ENCODE measurements around the gene PPP1R13B.
"Not testable (repeated sequence)": the region's sequence is repeated elsewhere in the genome, so short reads cannot be mapped to it uniquely, and the experiment has no call there.

PPP1R13B gene, protein sequence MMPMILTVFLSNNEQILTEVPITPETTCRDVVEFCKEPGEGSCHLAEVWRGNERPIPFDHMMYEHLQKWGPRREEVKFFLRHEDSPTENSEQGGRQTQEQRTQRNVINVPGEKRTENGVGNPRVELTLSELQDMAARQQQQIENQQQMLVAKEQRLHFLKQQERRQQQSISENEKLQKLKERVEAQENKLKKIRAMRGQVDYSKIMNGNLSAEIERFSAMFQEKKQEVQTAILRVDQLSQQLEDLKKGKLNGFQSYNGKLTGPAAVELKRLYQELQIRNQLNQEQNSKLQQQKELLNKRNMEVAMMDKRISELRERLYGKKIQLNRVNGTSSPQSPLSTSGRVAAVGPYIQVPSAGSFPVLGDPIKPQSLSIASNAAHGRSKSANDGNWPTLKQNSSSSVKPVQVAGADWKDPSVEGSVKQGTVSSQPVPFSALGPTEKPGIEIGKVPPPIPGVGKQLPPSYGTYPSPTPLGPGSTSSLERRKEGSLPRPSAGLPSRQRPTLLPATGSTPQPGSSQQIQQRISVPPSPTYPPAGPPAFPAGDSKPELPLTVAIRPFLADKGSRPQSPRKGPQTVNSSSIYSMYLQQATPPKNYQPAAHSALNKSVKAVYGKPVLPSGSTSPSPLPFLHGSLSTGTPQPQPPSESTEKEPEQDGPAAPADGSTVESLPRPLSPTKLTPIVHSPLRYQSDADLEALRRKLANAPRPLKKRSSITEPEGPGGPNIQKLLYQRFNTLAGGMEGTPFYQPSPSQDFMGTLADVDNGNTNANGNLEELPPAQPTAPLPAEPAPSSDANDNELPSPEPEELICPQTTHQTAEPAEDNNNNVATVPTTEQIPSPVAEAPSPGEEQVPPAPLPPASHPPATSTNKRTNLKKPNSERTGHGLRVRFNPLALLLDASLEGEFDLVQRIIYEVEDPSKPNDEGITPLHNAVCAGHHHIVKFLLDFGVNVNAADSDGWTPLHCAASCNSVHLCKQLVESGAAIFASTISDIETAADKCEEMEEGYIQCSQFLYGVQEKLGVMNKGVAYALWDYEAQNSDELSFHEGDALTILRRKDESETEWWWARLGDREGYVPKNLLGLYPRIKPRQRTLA

DNA sequence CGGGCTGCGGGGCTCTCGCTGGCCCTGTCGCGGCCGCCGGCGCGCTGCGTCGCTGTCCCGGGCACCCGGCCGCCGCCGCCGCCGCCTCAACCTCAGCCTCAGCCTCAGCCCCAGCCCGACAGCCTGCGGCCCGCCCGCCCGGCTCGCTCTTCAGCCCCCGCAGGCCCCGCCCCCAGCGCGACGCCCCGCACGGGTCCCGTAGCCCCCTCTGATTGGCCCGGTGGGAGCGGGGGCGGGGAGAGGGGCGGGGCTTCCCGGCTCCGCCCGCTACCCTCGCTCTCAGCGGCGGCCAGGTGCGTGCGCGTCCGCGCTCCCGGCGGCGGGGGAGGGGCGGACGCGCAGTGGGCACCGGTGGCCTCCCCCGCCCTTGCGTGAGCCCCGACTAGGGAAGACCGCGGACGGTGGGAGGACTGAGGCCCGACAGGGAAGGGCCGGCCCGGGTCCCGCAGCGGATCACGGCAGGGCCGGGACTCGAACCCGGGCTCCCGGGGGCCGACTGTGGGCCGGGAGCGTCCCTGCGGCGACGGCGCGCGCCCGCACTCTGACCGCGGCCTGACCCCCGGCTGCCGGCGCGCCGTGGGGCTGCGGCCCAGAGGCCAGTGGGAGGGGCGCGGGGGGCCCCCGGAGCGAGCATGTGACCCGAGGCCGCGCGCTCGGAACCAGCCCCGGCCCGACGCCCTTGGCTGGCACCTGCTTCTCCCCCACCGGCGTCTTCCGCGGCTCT lies at the start of gene PPP1R13B:
Gene PPP1R13B, minus strand, starts transcription at position 125 of the 724 bp plus-strand sequence. CDS start 268 bp downstream, outside the sequence.
- peak; percentile 96 for DNase-seq

DNA sequence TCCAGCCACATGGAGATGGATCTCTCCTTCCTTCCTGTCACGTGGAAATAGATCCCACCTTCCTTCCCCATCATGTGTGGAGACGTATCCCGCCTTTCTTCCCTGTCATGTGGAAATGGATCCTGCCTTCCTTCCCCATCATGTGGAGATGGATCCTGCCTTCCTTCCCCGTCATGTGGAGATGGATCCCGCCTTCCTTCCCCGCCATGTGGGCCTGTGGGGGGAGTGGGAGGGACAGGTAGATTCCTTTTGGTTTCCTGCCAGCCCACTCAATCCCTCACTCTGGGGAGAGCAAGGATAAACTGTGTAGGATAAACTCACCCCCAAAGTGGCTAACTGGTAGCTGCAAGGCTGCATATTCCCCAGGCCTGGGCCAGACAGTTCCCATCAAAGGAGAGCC lies 49.2 kb upstream of the PPP1R13B start:
- no peak for DNase-seq

DNA sequence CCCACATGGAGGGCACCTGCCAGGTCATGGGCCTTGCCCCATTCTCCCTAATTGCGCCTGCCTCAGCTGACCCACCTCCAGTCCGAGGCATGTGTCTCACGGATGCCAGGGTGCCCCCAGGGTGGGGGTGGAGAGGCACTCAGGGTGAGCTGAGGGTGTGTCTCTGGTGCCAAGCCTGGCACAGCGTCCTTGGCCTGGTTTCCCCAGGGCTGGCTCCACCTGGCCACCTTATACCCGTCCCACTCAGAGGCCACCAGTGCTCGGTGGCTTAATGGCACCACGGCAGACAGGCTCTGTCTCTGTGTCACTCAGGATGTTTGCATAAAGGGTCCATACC lies 47.3 kb upstream of the PPP1R13B start:
- DNase-seq: no peak

DNA sequence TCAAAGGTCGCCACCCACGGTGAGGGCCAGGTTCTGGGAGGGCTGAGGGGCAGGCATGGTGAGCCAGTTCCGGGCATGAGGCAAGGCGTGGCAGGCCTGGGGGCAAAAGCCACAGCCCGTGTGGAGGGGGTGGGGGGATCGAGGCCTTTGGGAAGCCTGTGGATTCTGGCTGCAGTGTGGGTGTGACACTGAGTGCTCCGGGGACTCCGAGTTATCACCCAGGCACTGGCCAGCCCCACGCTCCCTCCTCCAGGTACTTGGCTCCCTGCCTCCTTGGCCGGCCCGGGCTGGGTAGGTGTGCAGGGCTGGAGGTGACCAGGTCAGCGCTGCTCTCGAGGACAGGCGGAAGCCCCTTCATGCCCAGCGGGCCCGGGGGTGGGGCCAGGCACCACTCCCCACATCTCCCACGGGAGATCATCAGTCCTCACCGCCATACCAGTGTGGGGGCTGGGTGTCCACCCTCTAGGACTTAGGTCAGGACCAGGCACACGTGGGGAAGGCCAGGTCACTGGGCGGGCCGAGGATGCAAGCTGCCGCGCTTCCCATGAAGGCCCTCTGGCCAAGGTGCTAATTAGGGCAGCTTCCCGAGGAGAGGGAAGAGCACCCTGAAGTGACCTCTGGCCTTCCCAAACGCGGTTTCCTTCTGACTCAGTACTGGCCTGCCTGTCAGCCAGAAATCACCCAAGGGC lies 46.8 kb upstream of the PPP1R13B start:
- DNase-seq: no peak

DNA sequence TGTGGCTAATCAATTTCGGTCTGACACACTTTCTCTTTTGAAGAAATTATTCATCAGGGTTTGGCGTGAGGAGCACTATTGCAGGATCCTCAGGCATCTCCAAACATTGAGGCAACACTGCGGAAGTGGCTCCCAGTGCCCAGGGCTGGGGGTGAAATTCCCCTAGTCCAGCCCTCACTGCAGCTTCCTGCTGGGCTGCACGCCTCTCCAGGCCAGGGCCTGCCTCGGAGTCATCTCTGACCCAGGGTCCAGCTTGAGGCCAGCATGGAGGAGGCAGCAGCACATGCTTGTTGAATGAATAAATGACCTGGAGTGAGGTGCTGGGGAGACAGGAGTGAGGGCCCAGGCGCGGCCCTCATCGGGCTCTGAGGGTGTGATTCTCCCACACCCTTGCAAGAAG lies 44.9 kb upstream of the PPP1R13B start:
- no peak for DNase-seq

DNA sequence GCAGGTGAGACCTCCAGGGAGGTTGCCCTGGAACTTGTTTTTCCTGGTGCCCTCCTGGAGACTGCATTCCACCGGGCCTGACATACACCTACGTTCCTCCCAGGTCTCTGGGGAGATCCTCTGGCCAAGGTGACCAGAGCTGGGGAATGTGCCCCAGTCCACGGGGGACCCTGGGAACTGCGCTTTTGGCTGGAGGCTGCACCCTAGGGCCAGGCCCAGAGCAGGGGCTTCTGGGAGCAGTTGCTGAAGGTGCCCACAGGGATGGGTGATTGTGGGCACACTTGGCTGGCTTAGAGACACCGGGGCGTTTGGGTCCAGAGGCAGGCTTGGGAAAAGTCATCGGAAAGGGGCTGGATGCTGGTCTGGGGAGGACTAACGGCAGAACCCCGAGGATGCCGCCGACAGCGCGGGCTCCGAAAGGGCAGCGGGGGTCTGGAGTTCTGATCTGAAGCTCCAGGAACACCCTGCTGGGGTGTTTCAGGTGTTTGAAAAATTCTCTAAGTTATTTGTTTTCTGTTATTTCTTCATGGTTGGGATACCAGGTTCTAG lies 44.4 kb upstream of the PPP1R13B start:
- DNase-seq: no peak

DNA sequence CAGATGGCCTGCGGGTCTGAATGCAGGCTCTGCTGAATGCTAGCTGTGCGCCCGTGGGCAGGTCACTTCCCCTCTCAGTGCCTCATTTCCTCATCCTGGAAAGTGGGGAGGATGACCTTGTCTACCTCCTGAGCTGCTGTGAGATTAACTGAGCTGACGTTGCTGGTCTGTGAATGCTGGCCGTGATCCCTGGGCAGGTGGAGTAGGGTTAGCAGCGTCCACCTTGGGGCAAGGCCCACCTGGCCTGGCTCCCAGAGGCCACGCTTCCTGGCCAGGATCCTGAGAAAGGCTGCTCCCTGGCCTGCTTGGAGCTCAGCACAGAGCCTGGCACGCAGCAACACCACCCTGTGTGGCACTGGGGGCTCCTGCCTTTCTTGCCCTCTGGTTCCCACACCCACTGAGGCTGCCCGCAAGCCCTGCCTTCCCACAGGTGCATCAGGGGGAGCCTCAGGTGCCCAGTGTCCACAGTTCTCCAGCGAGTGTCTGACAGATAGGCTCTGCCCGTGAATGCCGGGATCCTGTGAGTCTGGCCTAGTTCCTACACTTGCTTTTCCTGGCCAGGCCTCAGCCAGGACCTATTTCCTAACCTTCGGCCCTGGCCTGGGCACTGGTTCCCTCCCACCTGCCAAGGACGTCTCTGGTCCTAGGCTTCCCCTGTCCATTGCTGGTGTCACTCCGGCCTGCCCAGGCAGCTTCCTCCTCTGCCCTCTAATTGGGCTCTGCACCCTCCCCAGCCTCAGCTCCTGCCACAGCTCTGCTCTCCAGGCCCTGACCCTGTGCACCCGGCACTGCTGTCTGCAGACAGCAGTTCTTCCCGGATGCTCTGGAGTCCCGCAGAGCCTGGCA lies 43.7 kb upstream of the PPP1R13B start:
- no peak for DNase-seq

DNA sequence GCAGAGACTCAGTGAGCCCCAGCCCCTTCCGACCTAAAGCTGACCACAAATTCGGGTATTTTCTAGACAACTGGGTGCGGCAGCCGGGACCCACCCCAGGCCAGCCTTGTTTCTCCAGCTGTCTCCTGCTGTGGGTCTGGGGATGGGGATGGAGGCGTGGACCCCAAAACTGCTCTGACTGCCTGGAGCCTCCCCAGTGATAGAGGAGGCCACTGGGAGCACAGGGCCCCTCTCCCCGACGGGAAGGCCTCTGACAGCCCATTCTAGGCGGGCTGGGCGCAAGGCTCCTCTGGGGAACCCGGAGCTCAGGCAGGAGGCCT lies 42.6 kb upstream of the PPP1R13B start:
- no peak for DNase-seq

DNA sequence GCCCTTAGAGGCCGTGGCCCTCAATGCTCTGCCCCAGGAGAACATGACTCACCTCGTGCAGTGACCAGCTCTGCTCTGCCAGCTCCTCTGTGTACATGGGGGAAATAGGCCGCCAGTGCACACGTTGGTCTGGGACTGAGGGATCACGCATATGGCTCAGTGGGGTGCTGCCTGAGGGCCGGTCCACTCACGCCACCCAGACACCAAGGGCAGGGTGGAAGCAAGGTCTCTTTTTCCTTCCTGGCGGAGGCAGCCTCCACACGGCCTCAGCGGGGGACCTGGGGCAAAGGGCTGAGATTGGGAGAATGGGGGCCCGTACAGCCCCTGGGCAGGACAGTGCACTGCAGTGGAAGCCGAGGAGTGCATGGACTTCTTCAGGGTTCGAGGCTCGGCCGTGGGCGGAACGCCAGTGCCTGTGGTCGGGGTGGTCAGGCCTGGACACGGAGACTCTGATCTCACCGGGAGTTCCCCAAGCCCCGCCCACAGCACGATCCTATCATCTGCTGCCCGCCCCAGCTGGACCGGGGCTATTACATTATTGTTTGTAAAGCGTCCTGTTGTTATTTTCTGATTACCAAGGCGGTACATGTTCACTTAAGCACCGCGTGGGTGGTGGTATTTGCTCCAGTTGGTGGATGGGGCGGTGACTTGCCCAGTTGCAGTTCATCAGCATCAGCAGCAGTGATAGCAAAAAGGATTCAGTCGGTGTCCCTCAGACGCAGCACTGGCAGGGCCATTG lies 42.1 kb upstream of the PPP1R13B start:
- no peak for DNase-seq

DNA sequence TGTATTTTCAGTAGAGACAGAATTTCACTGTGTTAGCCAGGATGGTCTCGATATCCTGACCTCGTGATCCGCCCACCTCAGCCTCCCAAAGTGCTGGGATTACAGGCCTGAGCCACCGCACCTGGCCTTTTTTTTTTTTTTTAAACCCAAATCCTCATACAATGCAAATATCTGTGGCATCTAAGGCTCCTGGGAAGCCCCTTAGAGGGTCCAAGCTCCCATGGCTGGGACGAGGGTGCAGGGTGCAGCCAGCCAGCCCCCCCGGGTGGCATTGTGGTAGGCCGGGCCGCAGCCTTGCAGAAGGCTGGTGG lies 41.6 kb upstream of the PPP1R13B start:
- not testable (repeated sequence) for DNase-seq

DNA sequence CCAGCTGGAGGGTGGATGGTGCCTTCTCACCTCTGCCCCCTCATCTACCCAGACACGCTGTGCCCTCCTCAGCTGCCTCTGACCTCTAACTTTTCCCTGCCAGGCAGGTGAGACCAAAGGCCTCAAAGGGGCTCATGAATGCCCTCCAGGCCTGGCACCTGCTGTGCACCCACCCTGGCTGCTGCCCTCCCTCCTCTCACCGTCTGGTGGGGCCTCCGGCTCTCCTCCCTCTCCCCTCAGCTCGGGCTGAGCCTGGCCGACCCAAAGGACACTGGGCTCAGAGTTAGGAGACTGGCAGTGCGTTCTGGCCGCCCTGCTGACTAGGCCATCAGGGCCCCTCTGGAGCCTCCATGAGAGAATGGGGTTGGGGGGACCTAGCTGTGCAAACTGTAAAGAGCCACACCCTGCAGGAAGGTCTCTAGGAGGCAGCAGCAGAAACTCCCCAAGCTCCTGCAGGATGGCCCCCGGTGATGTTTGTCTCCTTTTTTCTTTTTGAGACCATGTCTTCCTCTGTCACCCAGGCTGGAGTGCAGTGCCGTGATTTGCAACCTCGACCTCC lies 40.3 kb upstream of the PPP1R13B start:
- DNase-seq: no peak

DNA sequence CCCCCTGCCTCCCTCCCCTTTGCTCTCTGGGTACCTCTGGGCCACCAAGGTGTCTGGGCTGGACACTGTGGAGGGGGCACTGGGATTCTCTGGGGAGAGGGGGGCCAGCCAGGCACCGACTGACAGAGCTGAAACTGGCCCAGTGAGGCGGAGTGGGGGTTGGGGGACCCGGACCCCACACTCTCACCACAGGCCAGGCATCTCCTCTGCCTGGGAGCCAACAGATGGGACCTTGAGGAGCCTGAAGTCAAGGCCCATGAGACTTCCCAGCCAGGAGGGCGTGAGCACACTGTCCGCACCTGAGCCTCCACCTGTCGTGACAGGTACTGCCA lies 39.8 kb upstream of the PPP1R13B start:
- DNase-seq: no peak

DNA sequence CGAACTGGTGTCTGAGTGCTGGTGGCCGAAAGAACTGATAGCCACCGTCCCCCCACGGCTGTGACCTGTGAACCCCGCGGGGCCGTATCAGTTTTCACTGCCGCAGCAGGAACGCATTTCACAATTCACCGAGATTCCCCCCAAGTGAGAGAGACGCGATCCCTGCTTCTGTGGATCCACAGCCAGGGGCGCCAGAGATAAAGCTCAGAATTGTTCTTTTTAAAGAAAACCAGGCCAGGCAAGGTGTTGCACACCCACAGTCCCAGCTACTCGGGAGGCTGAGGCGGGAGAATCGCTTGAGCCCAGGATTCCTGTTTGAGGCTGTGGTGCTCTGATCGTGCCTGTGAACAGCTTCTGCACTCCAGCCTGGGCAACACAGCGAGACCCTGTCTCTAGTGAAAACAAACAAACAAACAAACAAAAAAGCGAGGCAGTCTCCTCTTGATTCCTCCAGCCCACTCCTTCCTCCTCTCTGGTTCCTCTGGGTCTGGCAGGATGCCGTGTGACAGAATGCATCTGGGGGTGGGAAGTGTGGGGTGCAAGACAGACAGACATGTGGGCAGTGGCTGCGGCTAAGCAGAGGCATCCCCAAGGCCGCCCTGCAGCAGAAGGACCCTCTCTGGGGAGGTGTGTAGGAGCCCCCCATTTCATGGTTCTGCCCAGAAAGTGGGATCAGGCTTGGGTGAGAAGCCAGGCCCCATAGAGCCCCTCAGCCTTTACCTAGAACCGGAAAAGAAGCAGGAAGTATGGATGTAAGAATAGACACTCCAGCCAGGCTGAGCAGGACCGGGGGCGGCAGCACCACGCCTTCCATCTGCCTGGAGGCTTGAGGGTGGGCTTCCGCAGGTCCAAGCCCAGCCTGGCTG lies 39.2 kb upstream of the PPP1R13B start:
- DNase-seq: peak; percentile 27

DNA sequence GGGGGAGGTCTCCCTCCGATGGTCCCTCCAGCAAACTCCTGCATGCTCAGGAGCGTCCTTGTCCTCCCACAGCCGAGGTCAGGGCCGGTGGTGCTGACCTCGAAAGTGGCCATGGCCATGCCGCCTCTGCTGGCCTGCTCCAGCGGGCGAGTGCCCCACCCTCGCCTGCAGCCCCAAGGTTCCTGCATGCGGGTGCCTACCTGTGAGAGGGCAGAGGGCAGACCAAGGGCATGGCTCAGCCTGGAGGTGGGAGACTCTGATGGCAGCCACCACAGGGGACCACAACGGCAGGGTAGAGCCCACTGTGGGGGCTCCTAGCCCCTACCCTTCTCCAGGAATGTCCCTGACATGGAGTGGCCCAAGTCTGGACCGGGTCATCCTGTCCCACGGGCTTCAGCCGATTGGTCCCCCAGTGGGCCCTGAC lies 38.1 kb upstream of the PPP1R13B start:
- no peak for DNase-seq

DNA sequence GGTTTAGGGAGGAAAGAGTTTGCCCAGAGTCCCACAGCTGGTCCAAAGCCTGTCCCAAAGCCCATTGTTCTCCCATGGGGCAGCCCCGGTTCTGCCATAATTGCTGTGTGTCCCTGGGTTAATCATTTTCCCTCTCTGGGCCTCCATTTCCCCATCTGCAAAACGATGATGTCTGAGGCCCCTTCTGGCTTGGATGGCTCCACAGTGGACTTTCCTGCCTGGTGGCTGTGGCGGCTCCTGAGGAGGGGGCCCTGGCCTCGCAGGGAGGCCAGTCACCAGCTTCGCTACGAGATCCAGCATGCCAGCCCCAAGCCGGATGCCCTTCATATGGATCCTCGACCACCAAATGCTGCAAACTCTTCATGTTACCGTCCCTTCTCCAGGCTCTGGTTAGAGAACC lies 37.5 kb upstream of the PPP1R13B start:
- DNase-seq: no peak

DNA sequence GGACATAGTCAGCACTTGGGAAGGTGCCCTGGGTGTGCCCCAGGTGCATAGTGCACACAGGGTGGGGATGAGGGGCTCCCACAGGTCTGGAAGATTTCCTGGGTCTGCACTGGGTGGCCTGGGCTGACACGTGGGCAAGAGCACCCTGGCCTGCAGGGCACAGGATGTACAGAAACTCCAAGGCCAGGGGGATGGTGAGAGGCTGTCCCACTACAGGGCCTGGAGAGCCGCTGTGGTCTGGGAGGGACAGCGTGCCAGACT lies 35.8 kb upstream of the PPP1R13B start:
- no peak for DNase-seq

DNA sequence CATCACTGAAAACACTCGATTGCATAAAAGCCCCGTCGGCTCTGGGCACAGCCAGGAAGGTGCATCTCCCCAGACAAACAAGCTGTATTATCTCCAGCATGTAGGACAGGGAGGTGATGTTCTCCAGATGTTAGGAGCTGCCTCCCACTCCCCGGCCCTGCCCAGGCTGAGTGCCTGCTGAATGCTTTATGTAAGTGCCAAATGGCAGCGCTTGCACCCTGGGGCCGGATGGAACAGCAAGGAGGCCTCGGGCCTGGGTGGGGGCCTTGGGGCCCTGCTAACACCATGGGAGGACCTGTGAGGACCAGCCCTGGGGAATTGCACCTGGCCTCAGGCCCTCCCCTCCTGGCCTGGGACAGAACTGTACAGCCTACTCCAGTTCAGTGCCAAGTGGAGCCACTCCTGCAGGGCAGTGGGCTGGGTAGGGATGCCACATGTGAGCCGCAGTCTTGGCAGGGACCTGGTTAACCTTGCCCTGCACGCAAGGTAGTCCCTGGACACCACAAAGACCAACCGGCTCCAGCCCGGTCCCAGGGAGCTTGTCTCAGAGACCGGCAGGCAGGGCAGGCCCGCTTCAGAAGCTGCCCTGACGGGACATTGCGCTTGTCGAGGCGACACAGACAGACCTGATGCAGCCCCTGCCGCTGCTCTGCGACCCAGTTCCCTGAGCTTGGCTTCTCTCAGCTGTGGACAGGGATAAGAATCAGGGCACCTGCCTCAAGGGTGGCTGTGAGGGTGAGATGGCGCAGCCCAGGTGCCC lies 35.3 kb upstream of the PPP1R13B start:
- DNase-seq: no peak

DNA sequence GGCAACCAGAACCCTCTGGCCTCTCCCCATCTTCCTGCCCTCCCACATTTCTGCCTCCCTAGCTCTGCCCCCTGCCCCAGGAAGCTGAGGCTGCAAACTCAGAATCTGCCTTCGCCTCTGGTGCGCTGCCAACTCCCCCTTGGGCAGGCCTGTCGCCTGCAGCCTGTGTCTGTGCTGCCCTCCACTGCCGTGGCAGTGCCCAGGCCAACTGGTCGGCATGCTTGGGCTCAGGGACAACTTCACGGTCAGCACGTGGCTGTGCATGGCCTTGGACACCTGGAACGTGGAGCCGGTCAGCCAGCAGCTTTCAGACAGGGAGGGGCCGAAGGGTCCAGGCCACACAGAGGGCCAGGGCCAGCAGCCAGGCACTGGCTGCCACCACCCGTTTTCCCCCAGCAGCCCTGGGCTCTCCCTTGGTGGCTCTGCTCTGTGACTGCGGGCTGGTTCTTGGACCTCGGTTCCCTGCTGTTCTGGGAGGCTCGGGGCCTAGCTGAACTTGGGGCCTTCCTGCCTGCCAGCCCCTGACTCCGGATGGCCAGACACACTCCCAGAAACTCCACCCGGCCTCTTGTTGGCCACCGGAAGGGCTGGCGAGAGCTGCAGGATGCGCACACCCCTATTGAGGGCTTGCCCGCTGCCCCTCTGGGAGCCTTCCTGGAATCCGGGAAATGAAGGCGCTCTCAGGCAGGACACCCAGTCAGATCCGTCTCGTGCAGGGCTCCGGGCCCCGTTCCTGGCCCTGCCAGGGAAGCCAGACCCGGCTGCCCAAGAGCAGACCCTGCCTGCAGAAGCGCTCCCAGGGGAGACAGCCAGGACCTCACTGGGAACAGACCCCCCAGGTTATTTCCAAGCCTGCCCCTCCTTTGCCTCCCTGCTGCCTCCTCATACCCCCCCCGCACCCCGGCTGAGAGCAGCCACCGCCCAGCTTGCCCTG lies 34.2 kb upstream of the PPP1R13B start:
- no peak for DNase-seq
